Measurements from ENCODE around the gene IMMP2L. TPM values are rescaled to one million over a fixed set of nuclear protein-coding genes. Genes with fewer than 3 reads are reported as not detected.

IMMP2L gene
- total and polyA plus RNA-seq, 2 of the 8 experiments (the other 6 are each of a cell fraction or from before 2014, with no cell fraction given): 2.3 to 10.1 TPM

GRCh38 chr7:111268941-111269340 is 293.4 kb downstream of the IMMP2L start:
- peaks cover 0 to 5% (median 0%) of the 10 kb centered on the region in 4 experiments; a peak in 2 of 7 replicates for H3K4me1 ChIP-seq (replicated peaks in 1 of 4; ENCODE audit: control insufficient read depth in 3 of 4, insufficient read depth in 4 of 4, low read length in 3 of 4)
- H3K79me1 ChIP-seq (ENCODE audit: low read depth, low read length): no peaks in the 10 kb centered on the region
- no peaks in the 10 kb centered on the region for H3K79me2 ChIP-seq (ENCODE audit: control insufficient read depth in 1 of 2, insufficient read depth in 2 of 2, low read length in 2 of 2)
- H2BK15ac ChIP-seq (ENCODE audit: low read length): no peak overlapping the region
- no peak overlapping the region for H4K8ac ChIP-seq (ENCODE audit: extremely low read depth, insufficient read depth, low read length)
- H3K18ac ChIP-seq (ENCODE audit: extremely low read depth, low read length): no peak overlapping the region
- H4K91ac ChIP-seq (replicated peaks; ENCODE audit: insufficient read length, low read length): no peak overlapping the region
- H2BK12ac ChIP-seq (ENCODE audit: low read depth, low read length): no peak overlapping the region
- H2BK20ac ChIP-seq (ENCODE audit: low read length): no peak overlapping the region
- FAIRE-seq (no peak), DNase-seq (ENCODE audit: low read depth in 1 of 2, low spot score in 2 of 2) (no peak)
- no peaks in the 10 kb centered on the region for H3K36me3 ChIP-seq (ENCODE audit: control insufficient read depth in 2 of 4, insufficient read depth in 4 of 4, low read length in 3 of 4)
- H3K23ac ChIP-seq (ENCODE audit: insufficient read length): no peak overlapping the region
- H4K20me1 ChIP-seq (replicated peaks in 1 of 2; ENCODE audit: control insufficient read depth in 1 of 2, insufficient read depth in 2 of 2, low read length in 2 of 2): no peaks in the 10 kb centered on the region
- H3K4me2 ChIP-seq (ENCODE audit: insufficient read depth in 1 of 2, low read depth in 2 of 2, low read length in 2 of 2): no peak overlapping the region
- CTCF ChIA-PET (ENCODE audit: partially characterized antibody): no interaction called here
- H2BK120ac ChIP-seq (replicated peaks; ENCODE audit: low read depth, low read length): no peak overlapping the region
- no peak overlapping the region for H3K27ac ChIP-seq (ENCODE audit: low read depth, low read length)
- no peaks in the 10 kb centered on the region for H3K23me2 ChIP-seq (ENCODE audit: low read depth, low read length)
- H3K9me3 ChIP-seq (ENCODE audit: insufficient read depth in 2 of 2, low read depth in 1 of 2, low read length in 1 of 2): no peaks in the 10 kb centered on the region
- no peak overlapping the region for H3K4ac ChIP-seq (replicated peaks; ENCODE audit: insufficient read length, low read depth, low read length)
- POLR2A ChIA-PET (ENCODE audit: partially characterized antibody): interaction anchor here (0.7 kb wide), 1 partner anchor 1530 kb away, joined by 3 read pairs; no protein-coding TSS in a partner anchor
- H2BK5ac ChIP-seq (ENCODE audit: low read depth, low read length): no peak overlapping the region
- H2AFZ ChIP-seq (ENCODE audit: low read length): no peak overlapping the region
- H3K27me3 ChIP-seq (replicated peaks in 1 of 4; ENCODE audit: control insufficient read depth in 3 of 4, extremely low read depth in 1 of 4, insufficient read depth in 3 of 4, low read length in 3 of 4): no peaks in the 10 kb centered on the region
- no peak overlapping the region for H3K4me3 ChIP-seq (ENCODE audit: extremely low read depth in 1 of 4, insufficient read depth in 2 of 4, low read depth in 3 of 4, low read length in 4 of 4)
- WGBS, 2 experiments (ENCODE audit: extremely low coverage in 1 of 2, insufficient coverage in 1 of 2, insufficient read length in 1 of 2, insufficient replicate concordance in 2 of 2, low coverage in 1 of 2, low lambda C conversion rate in 2 of 2, missing lambda C conversion rate in 1 of 2): 100% methylated on average over 1 of the region's 1 CpG; no CpG with 5 or more reads in 1 of the 2 experiments
- no peak overlapping the region for H3K56ac ChIP-seq (replicated peaks; ENCODE audit: insufficient read length, low read depth, low read length)
- no peak overlapping the region for H2AK5ac ChIP-seq (ENCODE audit: low read depth, low read length)
- H3K9ac ChIP-seq (replicated peaks in 1 of 4; ENCODE audit: extremely low read depth in 1 of 4, low read depth in 3 of 4, low read length in 3 of 4): no peak overlapping the region
- H3K14ac ChIP-seq (ENCODE audit: insufficient read length): no peak overlapping the region
- H4K5ac ChIP-seq (ENCODE audit: insufficient read length, low read depth, low read length): no peak overlapping the region
- TF ChIP-seq FOSL1 (IDR thresholded peaks at IDR 0.05; ENCODE audit: insufficient read depth, low read depth, low read length) (no peak), SIRT6 (IDR thresholded peaks at IDR 0.05; ENCODE audit: low read length) (no peak), USF2 (IDR thresholded peaks at IDR 0.05; ENCODE audit: low read length) (no peak), EGR1 (IDR thresholded peaks at IDR 0.05; ENCODE audit: borderline replicate concordance, low read depth, low read length) (no peak), CTBP2 (IDR thresholded peaks at IDR 0.05; ENCODE audit: borderline replicate concordance, insufficient read depth, insufficient read length, low read length) (no peak), RXRA (IDR thresholded peaks at IDR 0.05; ENCODE audit: insufficient read depth, low read depth, low read length) (no peak), HDAC6 (IDR thresholded peaks at IDR 0.05; ENCODE audit: low read depth, low read length) (no peak), TAF7 (optimal IDR thresholded peaks at IDR 0.05; ENCODE audit: borderline replicate concordance, low read depth, low read length) (no peak), CHD2 (IDR thresholded peaks at IDR 0.05; ENCODE audit: low read length) (no peak), TCF12 (IDR thresholded peaks at IDR 0.05; ENCODE audit: low read depth, low read length) (no peak), EP300 (IDR thresholded peaks at IDR 0.05; ENCODE audit: borderline replicate concordance in 1 of 2, low read depth in 2 of 2, low read length in 2 of 2) (no peak)
- TF ChIP-seq, protein P1, sequence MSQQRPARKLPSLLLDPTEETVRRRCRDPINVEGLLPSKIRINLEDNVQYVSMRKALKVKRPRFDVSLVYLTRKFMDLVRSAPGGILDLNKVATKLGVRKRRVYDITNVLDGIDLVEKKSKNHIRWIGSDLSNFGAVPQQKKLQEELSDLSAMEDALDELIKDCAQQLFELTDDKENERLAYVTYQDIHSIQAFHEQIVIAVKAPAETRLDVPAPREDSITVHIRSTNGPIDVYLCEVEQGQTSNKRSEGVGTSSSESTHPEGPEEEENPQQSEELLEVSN (IDR thresholded peaks at IDR 0.05): no peak

Data from H1 (cell line).